Measurements from ENCODE around the gene MON1A. TPM values are rescaled to one million over a fixed set of nuclear protein-coding genes. Genes with fewer than 3 reads are reported as not detected.

The MON1A gene
- total and polyA plus RNA-seq, 10 of the 15 experiments (the other 5 are each of a cell fraction or from before 2014, with no cell fraction given), result 1.3 to 10.5 (median 7.7) TPM

DNA sequence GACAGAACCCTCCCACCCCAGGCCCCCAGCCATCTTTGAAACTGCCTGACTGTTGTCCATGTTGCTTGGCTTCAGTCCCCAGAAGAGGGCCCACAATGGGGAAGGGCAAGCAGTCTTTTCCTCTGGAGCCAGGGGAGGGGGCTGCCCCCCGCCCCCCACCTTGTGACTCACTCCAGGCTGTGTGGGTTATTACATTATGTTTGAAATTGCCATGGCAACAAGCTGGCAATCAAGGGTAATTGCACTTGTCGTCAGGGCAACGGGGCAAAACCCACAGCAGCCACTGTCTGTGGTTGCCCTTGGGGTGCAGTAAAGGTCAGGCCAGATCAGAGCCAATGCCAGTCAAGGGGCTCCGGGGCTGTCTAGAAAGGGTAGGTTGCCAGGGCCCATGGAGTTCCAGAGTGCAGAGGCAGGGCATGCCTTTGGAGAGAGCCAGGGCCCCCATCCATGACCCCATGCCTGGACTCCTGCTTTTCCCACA is 56.8 kb downstream of the MON1A start:
- ChIA-PET SMC1A (ENCODE audit: uncharacterized antibody, unreplicated experiment) (no interaction called here), RAD21 (ENCODE audit: unreplicated experiment) (no interaction called here), CTCF (interaction anchor here (1.1 kb wide), 1 partner anchor 9 kb away, joined by 4 read pairs; no protein-coding TSS in a partner anchor), POLR2A (no interaction called here)
- H3K36me3 ChIP-seq (ENCODE audit: control insufficient read depth in 2 of 2, insufficient read depth in 2 of 2, low read length in 1 of 2), result no peaks in the 10 kb centered on the region
- peak; percentile 74 for ATAC-seq
- H3K79me2 ChIP-seq (ENCODE audit: control insufficient read depth, insufficient read depth, low read length), result no peaks in the 10 kb centered on the region
- no peak for FAIRE-seq
- no TSS peak for BruUV-seq (replicated peaks)
- no peak for DNase-seq (ENCODE audit: low read depth, low spot score)
- no peaks in the 10 kb centered on the region for H4K20me1 ChIP-seq (ENCODE audit: control insufficient read depth, insufficient read depth)
- H3K9me3 ChIP-seq (replicated peaks; ENCODE audit: control insufficient read depth, insufficient read depth, low read length), result no peaks in the 10 kb centered on the region
- no peak for TF ChIP-seq SUZ12 (IDR thresholded peaks at IDR 0.05; ENCODE audit: unreplicated experiment)
- no peak for TF ChIP-seq TBL1XR1 (IDR thresholded peaks at IDR 0.05; ENCODE audit: low read depth, low read length)
- TF ChIP-seq BMI1 (IDR thresholded peaks at IDR 0.05; ENCODE audit: borderline replicate concordance), result peak; percentile 75
- no peak for TF ChIP-seq MXI1 (IDR thresholded peaks at IDR 0.05; ENCODE audit: low read depth, low read length)
- 0 out of 2 replicates have a peak, but pooled peaks have one; percentile 12 for TF ChIP-seq IKZF1 (conservative IDR thresholded peaks at IDR 0.05)
- TF ChIP-seq CBFB (IDR thresholded peaks at IDR 0.05; ENCODE audit: low read depth), result no peak
- TF ChIP-seq E2F8 (IDR thresholded peaks at IDR 0.05; ENCODE audit: low read depth, partially characterized antibody), result no peak
- no peak for TF ChIP-seq CREB1 (IDR thresholded peaks at IDR 0.05; ENCODE audit: low read depth)
- TF ChIP-seq SREBF2 (IDR thresholded peaks at IDR 0.05; ENCODE audit: low read length), result no peak
- TF ChIP-seq ZZZ3 (IDR thresholded peaks at IDR 0.05; ENCODE audit: control insufficient read depth, insufficient read length, low read depth), result no peak
- peak; percentile 73 for TF ChIP-seq NR2F1 (conservative IDR thresholded peaks at IDR 0.05)
- TF ChIP-seq, protein P1, sequence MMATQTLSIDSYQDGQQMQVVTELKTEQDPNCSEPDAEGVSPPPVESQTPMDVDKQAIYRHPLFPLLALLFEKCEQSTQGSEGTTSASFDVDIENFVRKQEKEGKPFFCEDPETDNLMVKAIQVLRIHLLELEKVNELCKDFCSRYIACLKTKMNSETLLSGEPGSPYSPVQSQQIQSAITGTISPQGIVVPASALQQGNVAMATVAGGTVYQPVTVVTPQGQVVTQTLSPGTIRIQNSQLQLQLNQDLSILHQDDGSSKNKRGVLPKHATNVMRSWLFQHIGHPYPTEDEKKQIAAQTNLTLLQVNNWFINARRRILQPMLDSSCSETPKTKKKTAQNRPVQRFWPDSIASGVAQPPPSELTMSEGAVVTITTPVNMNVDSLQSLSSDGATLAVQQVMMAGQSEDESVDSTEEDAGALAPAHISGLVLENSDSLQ (IDR thresholded peaks at IDR 0.05), result peak; percentile 75
- no peak for TF ChIP-seq MLLT1 (IDR thresholded peaks at IDR 0.05)
- TF ChIP-seq, protein P2, sequence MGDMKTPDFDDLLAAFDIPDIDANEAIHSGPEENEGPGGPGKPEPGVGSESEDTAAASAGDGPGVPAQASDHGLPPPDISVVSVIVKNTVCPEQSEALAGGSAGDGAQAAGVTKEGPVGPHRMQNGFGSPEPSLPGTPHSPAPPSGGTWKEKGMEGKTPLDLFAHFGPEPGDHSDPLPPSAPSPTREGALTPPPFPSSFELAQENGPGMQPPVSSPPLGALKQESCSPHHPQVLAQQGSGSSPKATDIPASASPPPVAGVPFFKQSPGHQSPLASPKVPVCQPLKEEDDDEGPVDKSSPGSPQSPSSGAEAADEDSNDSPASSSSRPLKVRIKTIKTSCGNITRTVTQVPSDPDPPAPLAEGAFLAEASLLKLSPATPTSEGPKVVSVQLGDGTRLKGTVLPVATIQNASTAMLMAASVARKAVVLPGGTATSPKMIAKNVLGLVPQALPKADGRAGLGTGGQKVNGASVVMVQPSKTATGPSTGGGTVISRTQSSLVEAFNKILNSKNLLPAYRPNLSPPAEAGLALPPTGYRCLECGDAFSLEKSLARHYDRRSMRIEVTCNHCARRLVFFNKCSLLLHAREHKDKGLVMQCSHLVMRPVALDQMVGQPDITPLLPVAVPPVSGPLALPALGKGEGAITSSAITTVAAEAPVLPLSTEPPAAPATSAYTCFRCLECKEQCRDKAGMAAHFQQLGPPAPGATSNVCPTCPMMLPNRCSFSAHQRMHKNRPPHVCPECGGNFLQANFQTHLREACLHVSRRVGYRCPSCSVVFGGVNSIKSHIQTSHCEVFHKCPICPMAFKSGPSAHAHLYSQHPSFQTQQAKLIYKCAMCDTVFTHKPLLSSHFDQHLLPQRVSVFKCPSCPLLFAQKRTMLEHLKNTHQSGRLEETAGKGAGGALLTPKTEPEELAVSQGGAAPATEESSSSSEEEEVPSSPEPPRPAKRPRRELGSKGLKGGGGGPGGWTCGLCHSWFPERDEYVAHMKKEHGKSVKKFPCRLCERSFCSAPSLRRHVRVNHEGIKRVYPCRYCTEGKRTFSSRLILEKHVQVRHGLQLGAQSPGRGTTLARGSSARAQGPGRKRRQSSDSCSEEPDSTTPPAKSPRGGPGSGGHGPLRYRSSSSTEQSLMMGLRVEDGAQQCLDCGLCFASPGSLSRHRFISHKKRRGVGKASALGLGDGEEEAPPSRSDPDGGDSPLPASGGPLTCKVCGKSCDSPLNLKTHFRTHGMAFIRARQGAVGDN (IDR thresholded peaks at IDR 0.05), result no peak
- no peak for TF ChIP-seq DPF2 (IDR thresholded peaks at IDR 0.05)
- no peak overlapping the region for H3K4me3 ChIP-seq
- H2AFZ ChIP-seq (ENCODE audit: control insufficient read depth, low read depth, low read length), result no peak overlapping the region
- intact Hi-C loops (cut with micrococcal nuclease; ENCODE audit: unreplicated experiment), result no loop called here
- H3K4me2 ChIP-seq (ENCODE audit: control insufficient read depth, insufficient read depth), result no peak overlapping the region
- in situ Hi-C loops (cut with MboI), result no loop called here
- peaks cover 2 to 11% of the 10 kb centered on the region in 2 experiments; a peak in 3 of 4 replicates for H3K27me3 ChIP-seq (replicated peaks in 1 of 2; ENCODE audit: control insufficient read depth in 2 of 2, insufficient read depth in 2 of 2, low read length in 1 of 2)
- no peak overlapping the region for H3K27ac ChIP-seq (ENCODE audit: control insufficient read depth, insufficient read depth)
- WGBS (ENCODE audit: insufficient coverage, insufficient replicate concordance, low lambda C conversion rate, missing lambda C conversion rate), result 0% methylated on average over 4 of the region's 4 CpGs
- H3K9ac ChIP-seq (ENCODE audit: control insufficient read depth, insufficient read depth, low read length), result no peak overlapping the region
- no peaks in the 10 kb centered on the region for H3K4me1 ChIP-seq (ENCODE audit: control insufficient read depth, insufficient read depth, low read length)
